Neural crest cell (in vitro differentiated cells): ENCODE measurements around the gene GPR15LG. TPM values are rescaled to one million over a fixed set of nuclear protein-coding genes. Genes with fewer than 3 reads are reported as not detected.

ENCODE experiments used
- DNase-seq: peaks from one replicate; pipeline ENCODE4 v3.0.0; 2021; ENCODE audit warnings: low read depth, mixed read lengths, low spot score
- H3K27ac Mint-ChIP-seq: one replicate; pipeline ENCODE4 v1.8.0; 2021; ENCODE audit warnings: mild to moderate bottlenecking, mixed read lengths; ENCODE audit not compliant: unreplicated experiment
- H3K27me3 Mint-ChIP-seq: 2 replicates; pipeline ENCODE4 v1.8.0; 2021; ENCODE audit warnings: low read depth, mild to moderate bottlenecking, mixed read lengths
- H3K36me3 Mint-ChIP-seq: 2 replicates; pipeline ENCODE4 v1.8.0; 2021; ENCODE audit warnings: low read depth, mild to moderate bottlenecking, mixed read lengths
- H3K4me1 Mint-ChIP-seq: 2 replicates; pipeline ENCODE4 v1.8.0; 2021; ENCODE audit warnings: mixed read lengths
- H3K4me3 Mint-ChIP-seq: one replicate; pipeline ENCODE4 v1.8.0; 2021; ENCODE audit warnings: mild to moderate bottlenecking, mixed read lengths
- H3K9me3 Mint-ChIP-seq: 2 replicates; pipeline ENCODE4 v1.8.0; 2021; ENCODE audit warnings: mixed read lengths
- CTCF ChIP-seq: fragments of 200-600 bp; sonication (generic); conservative IDR thresholded peaks from 2 replicates; pipeline ENCODE4 v1.5.0; 2021; ENCODE audit warnings: antibody characterized with exemption, mild to moderate bottlenecking
- total RNA-seq: library from RNA; stranded (reverse); gene quantifications from 2 replicates; pipeline ENCODE4 v1.2.1, GENCODE V29; 2021

The GPR15LG gene
- total RNA-seq, 1 donor from 2014 or later: not detected

- Mint-ChIP-seq H3K4me1 (no peaks in the 10 kb centered on the region), H3K4me3 (no peak overlapping the region), H3K27ac (no peak overlapping the region), H3K27me3 (peaks cover 24% of the 10 kb centered on the region), H3K9me3 (no peaks in the 10 kb centered on the region), H3K36me3 (no peaks in the 10 kb centered on the region)
- TF ChIP-seq CTCF: no peak
- no peak for DNase-seq
Measured at GRCh38 chr10:84233940-84234339, 60.3 kb downstream of the GPR15LG start.

GRCh38 chr10:84234479-84234878, 60.9 kb downstream of the GPR15LG start:
- no peak for DNase-seq
- no peak overlapping the region for H3K27ac Mint-ChIP-seq
- no peaks in the 10 kb centered on the region for H3K4me1 Mint-ChIP-seq
- no peak for TF ChIP-seq CTCF
- no peaks in the 10 kb centered on the region for H3K9me3 Mint-ChIP-seq
- H3K27me3 Mint-ChIP-seq: peaks cover 19% of the 10 kb centered on the region
- H3K4me3 Mint-ChIP-seq: no peak overlapping the region
- H3K36me3 Mint-ChIP-seq: no peaks in the 10 kb centered on the region

Other genes with a start within 250 kb of the GPR15LG start
- 104 and 105 TPM in 2 replicates for gene GHITM, start 34.3 kb upstream of the GPR15LG start, total RNA-seq
- 19.8 and 23.0 TPM in 2 replicates for gene CDHR1, start 20.7 kb downstream of the GPR15LG start, total RNA-seq
- gene LRIT2, start 51.7 kb downstream of the GPR15LG start, total RNA-seq: not detected in 2 replicates
- not detected in 2 replicates for gene LRIT1, start 67.7 kb downstream of the GPR15LG start, total RNA-seq
- gene RGR, start 71.3 kb downstream of the GPR15LG start, total RNA-seq: 0.23 TPM in 1 of 2 replicates, not detected in the other
- 37.5 and 47.4 TPM in 2 replicates for gene CCSER2, start 154.8 kb downstream of the GPR15LG start, total RNA-seq